ENCODE measurements around the gene TNNT3. TPM values are rescaled to one million over a fixed set of nuclear protein-coding genes. Genes with fewer than 3 reads are reported as not detected.

Gene TNNT3
- total RNA-seq, 4 donors from 2014 or later: 3.2 to 60.6 (median 29.3) TPM; not detected in 1

DNA sequence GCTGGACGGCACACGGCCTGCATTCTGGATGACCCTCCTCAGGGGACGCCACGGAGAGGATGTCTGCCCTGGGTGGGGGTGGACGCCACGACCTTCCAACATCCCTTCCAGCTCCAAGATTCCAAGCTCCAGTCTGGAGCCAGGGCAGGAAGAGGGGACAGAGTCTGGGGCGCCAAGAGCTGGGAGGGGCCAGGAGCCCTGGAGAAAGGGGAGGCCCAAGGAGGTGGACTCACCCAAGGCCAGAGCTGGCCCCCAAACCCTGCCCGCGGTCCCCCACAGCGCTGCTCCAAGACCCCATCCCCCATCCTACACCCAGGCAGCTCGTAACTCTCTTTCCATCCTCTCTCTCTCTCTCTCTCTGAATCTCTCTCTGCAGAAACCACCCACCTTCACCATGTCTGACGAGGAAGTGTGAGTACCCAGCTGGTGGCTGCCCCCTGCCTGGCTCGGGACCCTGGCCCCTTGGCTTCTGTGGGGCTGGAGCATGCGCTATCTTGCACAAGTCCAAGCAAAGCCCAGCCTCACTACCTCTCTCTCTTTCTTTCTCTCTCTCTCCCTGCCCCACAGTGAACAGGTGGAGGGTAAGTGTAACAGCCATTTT is 3.1 kb downstream of the TNNT3 start:
- Histone ChIP-seq H3K36me3 (no peaks in the 10 kb centered on the region), H3K4me3 (no peak overlapping the region), H3K27me3 (no peaks in the 10 kb centered on the region), H3K27ac (peak overlapping the region; percentile 83 to 84), H3K4me1 (no peaks in the 10 kb centered on the region), H3K9me3 (no peaks in the 10 kb centered on the region)
- TF ChIP-seq POLR2A (IDR thresholded peaks at IDR 0.05) (no peak), CTCF (IDR thresholded peaks at IDR 0.05) (no peak)
- intact Hi-C loops (cut with DNase I; ENCODE audit: low total_unique reads): no loop called here
- DNase-seq: peak in 1 of 2 donors; percentile 63

GRCh38 chr11:1923201-1923956 is 3.9 kb downstream of the TNNT3 start:
- no peaks in the 10 kb centered on the region for H3K36me3 ChIP-seq
- H3K4me3 ChIP-seq: no peak overlapping the region
- H3K27ac ChIP-seq: peak overlapping the region in 1 of 2 donors; percentile 84
- TF ChIP-seq CTCF (IDR thresholded peaks at IDR 0.05) (no peak), POLR2A (IDR thresholded peaks at IDR 0.05) (no peak)
- intact Hi-C loops (cut with DNase I; ENCODE audit: low total_unique reads): no loop called here
- H3K27me3 ChIP-seq: no peaks in the 10 kb centered on the region
- no peaks in the 10 kb centered on the region for H3K9me3 ChIP-seq
- H3K4me1 ChIP-seq: no peaks in the 10 kb centered on the region
- no peak for DNase-seq

DNA sequence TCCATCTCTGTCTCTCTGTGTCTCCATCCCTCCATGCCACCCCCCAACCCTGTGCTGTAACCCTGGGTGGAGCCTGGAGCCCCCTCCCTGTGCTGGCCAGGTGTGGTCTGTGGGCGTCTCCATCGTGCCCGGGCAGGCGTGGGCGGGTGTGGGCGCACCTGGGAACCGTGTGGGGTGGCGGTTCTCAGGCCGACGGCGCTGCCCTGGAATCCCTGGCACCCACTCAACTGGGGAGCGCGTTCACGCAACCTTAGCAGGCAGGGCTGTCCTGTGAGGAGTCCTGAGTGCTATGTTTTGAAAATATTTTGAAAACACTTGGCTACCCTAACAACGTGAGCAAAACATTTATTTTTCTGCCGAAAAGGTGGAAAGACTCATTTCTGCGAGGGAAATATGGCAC is 4.7 kb downstream of the TNNT3 start:
- intact Hi-C loops (cut with DNase I; ENCODE audit: low total_unique reads): no loop called here
- DNase-seq: peak in 1 of 2 donors; percentile 24
- Histone ChIP-seq H3K27me3 (no peaks in the 10 kb centered on the region), H3K4me3 (no peak overlapping the region), H3K27ac (peak overlapping the region in 1 of 2 donors; percentile 15), H3K36me3 (no peaks in the 10 kb centered on the region), H3K9me3 (no peaks in the 10 kb centered on the region), H3K4me1 (no peaks in the 10 kb centered on the region)
- TF ChIP-seq POLR2A (IDR thresholded peaks at IDR 0.05) (no peak), CTCF (IDR thresholded peaks at IDR 0.05) (no peak)

DNA sequence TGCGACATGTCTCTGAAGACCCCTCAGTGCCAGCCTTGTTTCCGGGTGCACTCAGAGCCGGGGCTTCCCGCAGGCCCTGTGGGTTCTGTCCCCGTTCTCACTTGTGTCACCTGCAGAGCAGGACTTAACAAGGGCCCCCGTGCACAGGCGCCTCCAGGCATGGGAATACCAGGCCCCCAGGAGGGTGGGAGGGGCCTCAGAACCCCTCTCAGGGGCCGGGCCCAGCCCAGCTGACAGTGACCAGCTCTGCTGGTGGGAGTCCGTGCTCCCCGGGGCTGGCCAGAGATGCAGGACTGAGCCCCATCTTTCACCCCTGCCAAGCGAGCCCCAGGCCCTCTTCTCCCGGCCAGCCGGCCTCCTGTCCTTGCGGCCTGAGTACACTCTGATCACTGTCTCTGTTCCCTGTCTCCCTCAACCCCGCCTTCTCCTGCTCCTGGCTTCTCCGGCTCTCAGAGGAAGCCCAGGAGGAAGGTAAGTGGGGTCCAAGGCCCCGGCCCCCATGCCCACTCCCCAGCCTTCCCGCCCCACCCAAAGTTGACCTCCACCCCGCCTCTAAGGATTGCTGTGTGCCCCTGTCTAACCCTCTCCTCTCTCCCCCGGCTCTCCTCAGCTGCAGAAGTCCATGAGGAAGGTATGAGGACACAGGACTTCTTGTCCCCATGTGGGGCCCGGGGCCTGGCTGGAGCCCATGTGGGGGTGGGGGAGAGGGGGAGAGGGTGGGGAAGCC is 5.3 kb downstream of the TNNT3 start:
- TF ChIP-seq CTCF (IDR thresholded peaks at IDR 0.05): no peak
- TF ChIP-seq POLR2A (IDR thresholded peaks at IDR 0.05): no peak
- intact Hi-C loops (cut with DNase I; ENCODE audit: low total_unique reads): no loop called here
- Histone ChIP-seq H3K27me3 (no peaks in the 10 kb centered on the region), H3K9me3 (no peaks in the 10 kb centered on the region), H3K4me1 (no peaks in the 10 kb centered on the region), H3K36me3 (no peaks in the 10 kb centered on the region), H3K4me3 (no peak overlapping the region), H3K27ac (peak overlapping the region in 1 of 2 donors; percentile 15)
- DNase-seq: no peak

All from uterus (tissue), 4 donors.